GM18502 (cell line): ENCODE measurements around the gene UBE2H.
"Not testable (repeated sequence)": the region's sequence is repeated elsewhere in the genome, so short reads cannot be mapped to it uniquely, and the experiment has no call there.

Experiments used
- ATAC-seq: cut with Tn5 transposase; IDR thresholded peaks from one replicate; pipeline ENCODE4 v1.9.1; 2021; ENCODE audit warnings: mild to moderate bottlenecking; ENCODE audit not compliant: unreplicated experiment, poor library complexity

The UBE2H gene

GRCh38 chr7:129853661-129854268 is 99.0 kb downstream of the UBE2H start:
- ATAC-seq = no peak

GRCh38 chr7:129851809-129852208 is 101.0 kb downstream of the UBE2H start:
- no peak for ATAC-seq

GRCh38 chr7:129851174-129851573 is 101.6 kb downstream of the UBE2H start:
- ATAC-seq = no peak

DNA sequence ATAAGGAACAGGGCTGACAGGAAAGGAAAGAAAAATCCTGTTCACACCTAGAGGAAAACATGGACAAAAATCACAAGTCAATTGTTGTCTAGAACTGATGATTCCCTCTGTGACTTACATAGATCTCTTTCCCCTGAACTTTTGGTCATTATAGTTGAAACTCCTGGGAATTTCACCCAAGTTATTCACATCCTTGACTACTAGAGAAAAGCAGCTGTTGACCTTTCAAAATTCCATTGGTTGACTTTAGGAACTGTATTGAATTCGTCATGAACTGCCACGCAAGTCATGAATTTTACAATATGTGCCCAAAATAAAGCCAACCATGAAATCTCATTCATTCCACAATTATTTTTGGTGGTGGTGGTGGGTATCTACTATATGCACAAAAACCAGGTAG is 104.3 kb downstream of the UBE2H start:
- ATAC-seq = no peak

DNA sequence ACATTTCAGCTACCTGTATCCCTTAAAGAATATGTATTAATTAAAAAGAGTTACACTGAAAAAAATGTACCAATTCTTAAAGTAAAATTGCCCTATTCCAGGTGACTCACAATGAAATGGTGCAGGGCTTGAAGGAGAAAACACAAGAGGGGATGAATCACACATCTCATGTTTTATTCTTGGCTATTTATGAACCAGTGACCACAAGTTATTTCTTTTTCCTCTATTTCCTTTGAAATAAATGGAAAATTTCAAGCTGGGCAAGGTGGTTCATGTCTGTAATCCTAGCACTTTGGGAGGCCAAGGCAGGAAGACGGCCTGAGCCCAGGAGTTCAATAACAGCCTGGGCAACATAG is 106.8 kb downstream of the UBE2H start:
- ATAC-seq = no peak

DNA sequence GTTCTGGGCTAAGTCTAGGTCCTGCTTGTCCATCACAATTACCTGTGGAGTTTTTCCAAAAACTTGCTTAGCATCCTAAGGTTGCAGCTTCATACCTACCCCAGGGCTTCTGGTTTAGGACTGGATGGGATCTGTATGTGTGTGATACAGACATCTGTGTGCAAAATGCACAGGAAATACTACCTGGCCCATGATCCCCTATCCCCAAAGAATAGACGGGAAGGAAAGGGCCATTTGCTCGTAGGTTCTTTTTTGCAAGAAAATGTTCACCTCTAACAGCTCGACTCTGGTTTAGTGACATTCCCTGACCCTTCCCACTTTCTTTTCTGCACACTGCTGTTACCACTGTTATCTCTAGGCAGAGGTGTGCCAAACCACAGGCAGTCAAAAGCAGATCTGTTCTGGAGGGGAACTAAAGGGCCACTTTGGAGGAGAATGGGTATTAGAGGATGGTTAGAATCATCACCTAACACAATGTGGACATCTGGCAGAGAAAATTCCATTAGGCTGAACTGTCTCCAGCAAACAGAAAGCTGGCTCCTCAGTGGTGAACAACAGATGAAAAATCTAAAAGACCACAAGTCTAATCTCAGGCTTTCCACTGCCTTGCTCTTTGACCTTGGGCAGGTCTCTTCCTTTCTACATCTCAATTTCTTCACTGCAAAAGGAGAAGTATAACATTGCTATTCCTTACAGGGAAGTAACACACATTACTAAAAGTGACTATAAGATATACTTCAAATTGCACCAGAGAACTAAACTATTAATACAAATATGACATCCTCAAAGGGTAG is 107.4 kb downstream of the UBE2H start:
- ATAC-seq = no peak

DNA sequence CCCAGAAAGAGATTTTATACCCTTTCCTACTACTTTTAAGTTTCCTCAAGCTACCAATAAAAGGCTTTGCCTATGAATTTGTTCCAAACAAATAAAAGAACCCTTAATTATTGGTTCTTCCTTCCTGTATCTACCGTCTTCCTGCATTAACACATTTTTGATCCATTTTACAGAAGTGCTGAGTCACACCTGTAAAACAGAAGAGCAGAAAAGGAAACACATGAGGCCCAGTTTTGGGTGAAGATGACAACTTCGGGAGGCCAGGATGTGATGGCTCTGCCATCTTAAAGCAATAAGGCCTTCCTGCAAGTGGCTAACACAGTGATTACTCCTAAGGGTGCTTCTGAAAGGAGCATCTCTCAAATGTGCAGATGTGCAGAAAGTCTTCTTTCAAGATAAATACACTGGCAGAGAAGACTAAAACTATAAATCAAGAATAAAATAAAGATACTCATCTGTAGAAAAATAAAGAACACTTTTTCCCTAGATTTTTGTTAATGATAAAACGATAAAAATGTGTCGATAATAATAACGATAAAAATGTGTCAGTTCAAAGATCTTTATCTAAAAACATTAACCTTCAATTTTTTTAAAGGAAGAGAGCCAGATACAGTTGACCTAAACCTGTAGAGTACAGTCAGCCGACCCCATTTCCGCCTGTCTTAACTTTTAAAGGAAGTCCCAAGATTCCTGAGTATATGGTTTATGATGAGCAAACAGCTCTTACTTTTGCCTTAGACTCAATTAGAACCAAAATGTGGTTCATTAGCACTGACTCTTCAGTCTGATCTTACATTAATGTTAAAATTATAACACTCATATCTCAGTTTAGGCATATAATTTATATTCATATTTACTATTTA is 108.6 kb downstream of the UBE2H start:
- no peak for ATAC-seq

GRCh38 chr7:129843365-129843898 is 109.3 kb downstream of the UBE2H start:
- ATAC-seq = no peak

DNA sequence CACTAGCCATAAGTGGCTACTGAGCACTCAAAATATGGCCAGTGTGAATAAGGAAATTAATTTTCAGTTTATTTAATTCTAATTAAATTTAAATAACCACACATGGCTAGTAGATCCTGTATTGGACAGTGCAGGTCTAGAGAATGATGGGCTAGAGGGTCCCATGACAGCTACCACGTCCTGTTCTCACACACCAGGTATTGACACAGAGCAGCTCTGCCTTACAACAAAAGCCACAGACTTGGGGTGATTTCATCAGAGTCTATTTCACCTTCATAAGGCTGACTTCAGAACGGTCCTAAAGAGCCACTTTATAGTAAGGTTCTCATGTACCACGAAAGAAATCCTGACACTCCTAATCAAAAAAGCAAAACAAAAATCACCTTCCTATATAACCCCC is 111.3 kb downstream of the UBE2H start:
- ATAC-seq = no peak

- no peak for ATAC-seq
Measured at GRCh38 chr7:129840757-129841156, 112.0 kb downstream of the UBE2H start.

- ATAC-seq = no peak
Measured at GRCh38 chr7:129836983-129837382, 115.8 kb downstream of the UBE2H start.

DNA sequence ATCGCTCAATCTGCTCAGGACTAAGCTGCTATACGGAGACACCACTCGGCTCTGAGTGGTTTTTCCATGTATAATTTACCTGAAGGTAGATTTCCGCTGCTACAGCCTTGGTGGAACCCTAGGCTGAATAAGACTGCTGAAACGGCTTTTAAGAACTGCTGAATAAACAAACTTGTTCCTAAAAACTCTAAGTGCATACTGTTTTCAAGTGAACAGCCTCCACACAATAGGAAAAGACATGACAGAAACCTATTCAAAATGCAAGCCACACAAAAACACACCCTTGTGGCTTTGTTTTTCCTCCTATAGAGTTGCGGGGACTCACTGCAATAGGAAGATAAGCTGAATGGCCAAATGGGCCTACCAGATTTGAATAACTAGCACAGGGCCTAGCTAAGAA is 117.2 kb downstream of the UBE2H start:
- no peak for ATAC-seq

- not testable (repeated sequence) for ATAC-seq
Measured at GRCh38 chr7:129833353-129833752, 119.4 kb downstream of the UBE2H start.

DNA sequence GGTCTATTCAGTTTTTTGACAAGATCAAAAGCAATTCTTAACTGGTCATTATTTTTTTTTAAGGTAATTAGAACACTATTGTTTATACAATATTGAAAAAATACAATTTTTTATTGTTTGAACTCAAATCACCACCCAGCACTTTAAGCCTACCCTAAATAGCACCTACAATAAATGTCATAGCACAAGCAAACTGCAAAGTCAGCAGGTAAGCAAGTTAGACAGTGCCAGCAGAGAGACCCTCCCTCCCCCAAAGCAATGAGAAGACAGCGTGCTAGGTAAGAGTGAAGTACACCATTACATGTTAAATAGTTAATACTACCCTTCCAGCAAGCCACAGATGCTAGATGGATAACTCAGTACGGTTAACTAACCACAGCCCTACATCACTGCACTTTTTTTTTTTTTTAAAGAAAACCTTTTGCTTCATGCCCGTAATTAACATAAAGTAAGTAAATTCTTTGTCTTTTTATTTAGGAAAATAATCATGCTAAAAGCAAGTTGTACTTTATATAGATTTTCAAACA is 120.0 kb downstream of the UBE2H start:
- ATAC-seq = no peak

GRCh38 chr7:129832282-129832681 is 120.5 kb downstream of the UBE2H start:
- no peak for ATAC-seq

DNA sequence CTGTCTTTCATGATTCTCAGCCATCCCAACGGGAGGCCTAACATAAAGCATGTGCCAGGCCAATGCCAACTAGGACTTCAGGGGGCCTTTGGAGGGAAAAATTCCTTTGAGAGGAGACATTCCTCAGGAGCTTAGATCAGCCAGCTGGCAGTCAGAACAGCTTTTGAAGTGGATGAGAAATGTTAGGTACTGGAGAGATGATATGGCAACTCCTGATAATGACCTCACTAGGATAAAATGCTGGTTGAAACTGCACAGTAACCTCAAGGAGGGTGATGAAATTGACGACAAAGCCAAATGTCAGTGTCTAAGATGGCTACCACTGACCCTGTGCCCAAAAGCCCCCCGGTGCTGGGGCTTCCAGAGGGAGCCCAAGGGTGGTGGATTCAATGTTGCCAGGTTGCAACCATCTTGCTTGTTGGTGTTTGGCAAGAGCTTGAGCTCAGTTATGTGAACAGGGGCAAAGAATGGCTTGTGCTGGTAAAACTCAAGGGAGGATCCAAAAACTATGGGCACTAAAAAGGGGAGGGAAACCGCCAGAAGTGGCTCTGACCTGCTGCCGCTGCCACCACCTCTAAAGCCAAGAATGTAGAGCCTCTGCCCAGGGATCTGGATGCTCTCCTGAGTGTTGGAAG is 121.2 kb downstream of the UBE2H start:
- no peak for ATAC-seq

- ATAC-seq = no peak
Measured at GRCh38 chr7:129830949-129831348, 121.8 kb downstream of the UBE2H start.

DNA sequence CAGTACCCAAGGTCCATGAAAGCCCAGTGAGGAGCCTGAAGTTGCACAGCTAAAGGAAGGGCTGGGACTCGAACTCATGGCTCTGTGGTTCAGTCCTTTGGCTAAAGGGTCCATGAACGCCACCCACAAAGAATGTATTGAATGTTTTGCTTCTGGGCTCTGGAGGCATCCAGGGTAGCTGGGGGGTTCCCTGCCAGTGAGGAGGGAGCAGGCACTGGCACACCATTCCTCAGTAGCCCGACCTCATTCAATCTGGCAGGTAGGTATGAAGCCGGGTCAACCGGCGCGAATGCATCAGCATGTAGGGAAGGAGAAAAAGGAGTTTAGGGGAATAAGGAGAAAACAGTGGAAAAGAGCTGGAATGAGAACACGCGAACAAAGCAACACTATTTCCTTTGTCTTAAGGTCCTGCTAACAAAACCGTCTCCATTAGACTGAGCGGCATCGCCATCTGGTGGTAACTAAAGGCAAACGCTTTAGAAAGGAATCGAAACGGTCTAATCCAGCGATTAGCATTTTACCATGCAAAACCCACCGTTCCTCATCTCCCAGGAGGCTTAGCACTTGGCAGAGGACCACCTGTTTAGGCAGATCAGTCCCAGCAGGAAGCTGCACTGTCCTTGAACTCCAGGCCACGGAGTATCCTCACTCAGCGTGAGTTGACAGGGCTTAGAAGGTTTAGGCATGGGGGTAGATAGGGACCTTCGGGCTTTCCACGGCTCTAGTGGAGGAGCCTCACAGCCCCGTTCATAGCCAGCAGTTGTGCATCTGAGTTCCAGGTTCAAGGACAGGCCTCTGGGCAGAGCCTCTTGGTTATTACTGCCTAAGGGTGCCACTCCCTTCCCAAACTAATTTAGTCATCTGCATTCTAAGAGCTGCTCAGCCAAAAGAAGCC is 122.8 kb downstream of the UBE2H start:
- no peak for ATAC-seq

GRCh38 chr7:129828989-129829736 is 123.6 kb downstream of the UBE2H start:
- ATAC-seq = no peak
